IPS-15b (cell line): ENCODE measurements around the gene MGAT4A.

Experiments used
- H3K27me3 ChIP-seq: one replicate; pipeline ENCODE4 v1.6.1; 2013; ENCODE audit warnings: low read length; ENCODE audit not compliant: control insufficient read depth, insufficient read depth
- H3K36me3 ChIP-seq: one replicate; pipeline ENCODE4 v1.6.1; 2013; ENCODE audit warnings: low read length; ENCODE audit not compliant: control insufficient read depth, insufficient read depth
- H3K4me1 ChIP-seq: one replicate; pipeline ENCODE4 v1.6.1; 2013; ENCODE audit warnings: mild to moderate bottlenecking, low read length; ENCODE audit not compliant: control insufficient read depth, insufficient read depth
- H3K4me3 ChIP-seq: one replicate; pipeline ENCODE4 v1.5.1; 2013; ENCODE audit warnings: low read depth, low read length
- H3K9ac ChIP-seq: one replicate; pipeline ENCODE4 v1.6.1; 2013; ENCODE audit warnings: low read depth, mild to moderate bottlenecking, low read length
- H3K9me3 ChIP-seq: one replicate; pipeline ENCODE4 v1.6.1; 2013; ENCODE audit warnings: mild to moderate bottlenecking, low read length; ENCODE audit not compliant: control insufficient read depth, insufficient read depth

The MGAT4A gene

DNA sequence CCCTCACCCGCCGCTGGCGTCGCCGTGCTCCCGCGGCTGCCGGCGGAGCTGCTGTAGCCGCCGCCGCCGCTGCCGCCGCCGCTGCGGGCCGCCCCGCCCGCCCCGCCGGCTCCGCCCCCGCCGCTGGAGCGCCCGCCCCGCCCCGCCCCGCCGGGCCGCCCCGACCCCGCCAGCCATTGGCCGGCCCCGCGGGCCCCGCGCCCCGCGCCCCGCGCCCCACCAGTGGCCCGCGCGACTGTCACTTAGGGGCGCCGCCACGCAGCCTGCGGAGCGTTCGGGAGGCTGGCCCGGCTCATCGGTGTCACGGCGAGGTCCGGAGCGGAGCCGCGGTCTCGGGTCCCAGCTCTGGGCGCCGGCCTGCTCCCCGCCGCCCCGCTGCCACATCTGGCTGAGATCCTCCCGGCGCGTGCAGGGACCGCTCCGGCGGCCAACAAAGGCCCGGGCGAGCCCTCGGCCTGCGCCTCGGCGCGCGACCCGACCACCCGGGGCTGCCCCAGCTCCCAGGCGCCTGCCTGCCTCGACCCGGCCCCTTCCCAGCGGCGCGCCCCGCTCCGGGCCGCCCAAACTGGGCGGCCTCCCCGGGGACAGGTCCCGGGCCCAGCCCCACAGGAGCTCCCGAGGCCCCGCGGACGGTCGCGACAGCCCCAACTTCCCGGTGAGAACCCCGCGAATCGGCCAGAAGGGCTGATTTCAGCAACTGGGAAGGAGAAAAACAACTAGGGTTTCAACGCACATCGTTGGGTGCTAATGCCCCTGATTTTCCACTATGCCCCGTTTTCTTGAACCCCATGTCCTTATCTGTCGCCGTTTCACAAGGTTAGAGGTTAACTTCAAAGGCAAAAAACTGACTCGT lies at the start of gene MGAT4A:
MGAT4A (minus strand) TSS at position 92 of the 853 bp plus-strand sequence. CDS start 4,800 bp downstream, outside the sequence.
- Histone ChIP-seq H3K9me3 (no peaks in the 10 kb centered on the region), H3K4me3 (peak within 1 kb of the TSS; percentile 78), H3K27me3 (peaks cover 30% of the 10 kb centered on the region), H3K4me1 (peaks cover 3% of the 10 kb centered on the region), H3K36me3 (no peaks in the 10 kb centered on the region), H3K9ac (peak within 1 kb of the TSS; percentile 47)

DNA sequence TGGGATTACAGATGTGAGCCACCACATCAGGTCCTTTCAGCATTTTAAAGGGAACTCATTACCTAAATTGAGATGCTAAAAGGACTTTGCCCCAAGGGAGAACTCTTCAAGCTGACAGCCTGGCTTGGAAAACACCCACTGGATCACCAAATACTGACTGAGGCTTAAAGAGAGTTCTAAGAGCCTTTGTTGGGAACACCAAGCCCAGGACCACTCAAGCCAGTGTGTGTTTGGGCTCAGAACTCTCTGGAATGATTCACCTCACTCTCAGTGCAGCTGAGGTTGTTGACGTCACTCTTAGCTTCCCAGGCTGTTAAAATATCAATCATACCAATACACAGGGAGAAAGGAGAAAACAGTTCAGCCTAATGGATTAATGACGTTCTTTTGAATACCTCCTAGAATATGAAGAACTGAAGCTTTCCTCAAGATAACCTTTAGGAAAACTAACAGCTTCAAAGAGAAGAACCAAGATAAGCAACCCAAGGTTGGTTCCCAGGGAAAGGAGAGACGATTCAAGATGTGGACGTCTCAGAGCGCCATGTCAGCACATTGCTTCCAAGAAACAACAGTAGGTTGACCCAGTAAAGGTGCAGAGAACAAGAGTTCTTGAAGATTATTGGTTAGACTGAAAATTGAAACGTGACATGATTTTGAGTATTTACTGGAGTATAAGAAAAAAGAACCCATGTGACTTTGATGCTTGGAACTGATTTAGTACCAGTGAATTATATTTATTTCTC lies 48.0 kb upstream of the MGAT4A start:
- no peaks in the 10 kb centered on the region for H3K4me1 ChIP-seq
- H3K27me3 ChIP-seq, result no peaks in the 10 kb centered on the region
- H3K36me3 ChIP-seq, result no peaks in the 10 kb centered on the region
- H3K9ac ChIP-seq, result no peak overlapping the region
- no peak overlapping the region for H3K4me3 ChIP-seq
- peaks cover 8% of the 10 kb centered on the region for H3K9me3 ChIP-seq

DNA sequence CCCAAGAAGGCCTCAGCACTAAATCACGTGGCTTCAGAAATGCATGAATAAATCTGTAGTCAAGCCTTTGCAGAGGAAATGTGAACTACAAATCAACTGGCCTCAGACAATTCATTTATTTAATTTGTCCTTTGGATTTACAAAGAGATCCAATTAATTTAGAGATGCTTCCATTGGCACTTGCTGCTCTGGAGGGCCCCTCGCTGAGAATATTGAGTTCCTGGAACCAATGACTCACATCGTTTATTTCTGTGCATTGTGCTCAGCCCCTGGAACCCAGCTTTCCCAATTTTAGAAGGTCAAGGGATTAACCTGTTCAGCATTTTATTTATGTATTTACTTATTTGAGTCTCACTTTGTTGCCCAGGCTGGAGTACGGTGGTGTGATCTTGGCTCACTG lies 47.2 kb upstream of the MGAT4A start:
- Histone ChIP-seq H3K4me1 (no peaks in the 10 kb centered on the region), H3K36me3 (no peaks in the 10 kb centered on the region), H3K9me3 (peaks cover 8% of the 10 kb centered on the region), H3K9ac (no peak overlapping the region), H3K4me3 (no peak overlapping the region), H3K27me3 (no peaks in the 10 kb centered on the region)

DNA sequence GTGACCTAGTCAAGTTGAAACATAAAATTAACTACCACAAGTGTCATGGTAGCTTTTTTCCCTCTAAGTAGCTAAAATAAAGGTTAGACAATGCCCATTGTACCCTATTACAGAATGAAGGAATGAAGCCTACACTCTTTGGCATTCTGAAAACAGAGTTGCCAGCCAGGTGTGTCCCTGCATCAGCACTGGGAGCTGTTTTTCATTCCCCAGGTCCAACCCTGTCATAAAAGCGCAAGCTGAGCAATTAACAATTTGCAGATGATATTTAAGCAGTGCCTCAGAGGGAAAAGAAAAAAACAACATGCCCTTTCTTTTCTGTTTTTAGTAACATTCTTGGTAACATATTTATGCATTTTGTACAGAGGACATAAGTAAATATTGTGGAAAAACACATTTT lies 46.8 kb upstream of the MGAT4A start:
- no peaks in the 10 kb centered on the region for H3K36me3 ChIP-seq
- no peak overlapping the region for H3K9ac ChIP-seq
- no peaks in the 10 kb centered on the region for H3K4me1 ChIP-seq
- no peaks in the 10 kb centered on the region for H3K27me3 ChIP-seq
- peaks cover 8% of the 10 kb centered on the region for H3K9me3 ChIP-seq
- H3K4me3 ChIP-seq, result no peak overlapping the region

DNA sequence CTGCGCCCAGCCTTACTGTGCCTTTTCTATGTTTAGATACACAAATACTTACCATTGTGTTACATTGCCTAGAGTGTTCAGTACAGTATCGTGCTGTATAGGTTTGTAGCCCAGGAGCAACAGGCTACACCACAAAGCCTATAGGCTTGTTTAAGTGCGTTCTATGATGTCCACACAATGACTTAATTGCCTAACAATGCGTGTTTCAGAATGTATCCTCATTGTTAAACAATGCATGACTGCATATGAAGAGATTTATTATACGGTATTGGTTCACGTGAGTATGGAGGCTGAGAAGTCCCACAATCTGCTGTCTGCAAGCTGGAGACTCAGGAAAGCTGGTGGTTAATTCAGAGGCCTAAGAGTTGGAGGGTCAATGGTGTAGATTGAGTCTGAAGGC lies 46.1 kb upstream of the MGAT4A start:
- Histone ChIP-seq H3K27me3 (no peaks in the 10 kb centered on the region), H3K36me3 (no peaks in the 10 kb centered on the region)

DNA sequence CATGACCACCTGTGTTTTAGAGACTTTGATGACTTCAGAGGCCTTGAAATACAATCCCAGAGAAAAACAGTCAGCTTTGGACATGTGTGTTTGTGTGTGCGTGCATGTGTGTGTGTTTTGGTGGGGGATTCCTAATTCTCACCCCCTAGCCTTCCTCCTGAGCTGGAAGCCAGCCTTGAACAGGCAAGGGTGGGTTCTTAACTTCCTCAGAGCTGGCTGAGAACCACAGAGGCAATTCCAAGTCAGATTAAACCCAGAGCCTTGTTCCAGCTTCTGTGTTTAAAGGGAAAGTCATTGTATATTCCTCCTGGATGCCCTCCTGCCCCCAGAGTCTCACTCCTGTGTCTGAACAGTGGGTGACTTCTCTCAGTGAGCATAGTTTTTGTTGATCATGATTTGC lies 45.2 kb upstream of the MGAT4A start:
- H3K27me3 ChIP-seq, result no peaks in the 10 kb centered on the region
- no peak overlapping the region for H3K9ac ChIP-seq
- no peaks in the 10 kb centered on the region for H3K4me1 ChIP-seq
- no peaks in the 10 kb centered on the region for H3K36me3 ChIP-seq
- no peaks in the 10 kb centered on the region for H3K9me3 ChIP-seq
- no peak overlapping the region for H3K4me3 ChIP-seq

More for the DNA sequence above, 46.1 kb upstream of the MGAT4A start:
- no peaks in the 10 kb centered on the region for H3K4me1 ChIP-seq
- H3K9me3 ChIP-seq, result peaks cover 5% of the 10 kb centered on the region
- H3K9ac ChIP-seq, result no peak overlapping the region
- H3K4me3 ChIP-seq, result no peak overlapping the region

DNA sequence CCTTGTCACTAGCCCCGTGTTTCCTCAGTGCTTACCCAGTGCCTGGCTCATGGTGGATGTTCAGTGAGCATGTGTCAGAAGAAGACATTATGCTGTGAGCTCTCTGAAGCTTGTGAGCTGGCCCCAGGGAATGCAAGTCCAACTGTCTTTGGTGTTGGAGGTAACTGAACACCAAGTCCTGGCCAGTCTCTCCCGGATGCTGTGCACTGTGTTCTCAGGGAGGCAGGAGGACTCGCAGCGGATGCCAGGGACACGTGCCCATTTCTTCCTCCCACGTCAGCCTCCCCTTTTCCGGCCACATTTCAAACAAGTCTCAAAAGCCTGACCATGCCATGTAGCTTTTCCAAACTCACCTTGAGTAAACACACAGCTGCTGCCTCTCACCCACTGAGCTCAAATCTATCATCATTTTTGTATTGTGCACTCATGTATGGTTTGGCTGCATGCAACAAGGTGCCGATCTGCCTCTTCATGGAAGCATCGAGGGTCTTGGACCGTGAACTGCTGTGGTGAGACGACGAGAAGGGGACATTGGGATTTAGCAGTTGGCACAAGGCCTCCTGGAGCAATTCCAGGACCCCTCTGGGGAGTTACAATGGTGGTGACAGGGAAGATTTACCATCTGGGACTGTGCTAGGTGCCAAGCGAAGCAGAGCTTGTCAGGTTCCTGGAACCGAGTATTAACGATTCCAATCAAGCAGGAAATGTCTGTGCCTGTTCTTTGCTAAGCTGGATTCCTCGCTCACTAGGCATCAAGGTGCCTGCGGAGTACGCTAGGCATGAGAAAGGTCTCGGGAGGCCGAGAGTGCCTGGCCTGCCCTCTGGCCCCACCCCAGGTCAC lies 44.4 kb upstream of the MGAT4A start:
- no peak overlapping the region for H3K4me3 ChIP-seq
- H3K4me1 ChIP-seq, result no peaks in the 10 kb centered on the region
- no peak overlapping the region for H3K9ac ChIP-seq
- H3K36me3 ChIP-seq, result no peaks in the 10 kb centered on the region
- no peaks in the 10 kb centered on the region for H3K27me3 ChIP-seq
- no peaks in the 10 kb centered on the region for H3K9me3 ChIP-seq

DNA sequence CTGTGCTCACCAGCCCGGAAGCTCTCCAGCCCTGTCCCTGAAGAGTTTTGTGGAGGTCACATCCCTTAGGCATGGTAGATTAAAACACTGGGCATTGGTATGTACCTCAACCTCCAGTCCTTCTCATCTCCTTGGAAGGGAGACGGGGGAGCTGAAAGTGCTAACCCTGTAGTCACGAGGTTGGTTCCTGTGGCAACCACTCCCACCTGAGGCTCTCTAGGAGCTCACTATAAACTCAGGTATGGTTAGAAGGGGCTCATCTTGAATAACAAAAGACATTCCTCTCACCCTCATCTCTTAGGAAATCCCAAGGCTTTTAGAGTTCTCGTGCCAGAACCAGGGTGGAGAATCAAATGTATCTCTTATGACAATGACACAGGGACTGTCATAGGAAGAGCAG lies 43.0 kb upstream of the MGAT4A start:
- H3K27me3 ChIP-seq, result no peaks in the 10 kb centered on the region
- H3K9ac ChIP-seq, result no peak overlapping the region
- H3K4me3 ChIP-seq, result no peak overlapping the region
- no peaks in the 10 kb centered on the region for H3K9me3 ChIP-seq
- H3K4me1 ChIP-seq, result no peaks in the 10 kb centered on the region
- H3K36me3 ChIP-seq, result no peaks in the 10 kb centered on the region

DNA sequence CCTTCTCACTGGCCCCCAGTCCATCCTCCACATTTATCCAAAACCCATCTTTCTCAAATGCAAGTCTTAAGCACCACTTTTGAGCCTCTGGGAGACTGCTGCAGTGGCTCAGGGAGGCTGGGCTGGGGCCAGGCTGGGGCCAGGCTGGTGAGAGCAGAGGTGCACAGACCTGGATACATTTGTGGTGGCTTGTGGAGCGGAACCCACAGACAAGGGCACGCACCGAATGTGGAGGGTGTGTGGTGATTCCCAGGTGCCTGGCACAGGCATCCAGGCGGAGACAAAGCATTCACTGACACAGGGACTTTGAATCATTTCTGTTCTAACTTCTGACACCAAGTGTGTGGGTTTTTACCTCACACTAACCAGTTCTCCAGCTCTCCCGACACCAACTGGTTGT lies 42.2 kb upstream of the MGAT4A start:
- H3K9me3 ChIP-seq, result no peaks in the 10 kb centered on the region
- no peak overlapping the region for H3K4me3 ChIP-seq
- no peaks in the 10 kb centered on the region for H3K27me3 ChIP-seq
- no peaks in the 10 kb centered on the region for H3K4me1 ChIP-seq
- H3K9ac ChIP-seq, result no peak overlapping the region
- no peaks in the 10 kb centered on the region for H3K36me3 ChIP-seq

DNA sequence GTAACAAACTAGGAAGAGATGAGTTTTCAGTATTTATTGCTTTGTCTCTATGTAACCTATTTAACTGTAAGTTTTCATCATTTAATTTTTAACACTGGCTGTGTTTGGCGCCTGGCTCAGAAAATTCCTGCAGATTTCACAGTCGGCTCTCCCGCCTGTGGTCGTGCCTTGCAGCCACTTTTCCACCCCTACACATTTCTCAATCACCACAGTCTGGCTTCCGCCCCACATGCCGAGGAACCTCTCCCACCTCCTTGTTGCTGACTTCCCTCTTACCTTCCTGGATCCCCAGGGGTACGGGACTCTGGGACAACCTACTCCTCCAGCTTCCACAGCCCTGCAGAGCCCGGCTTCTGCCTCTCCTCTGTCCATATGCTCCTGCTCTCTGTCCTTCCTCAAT lies 41.6 kb upstream of the MGAT4A start:
- H3K4me3 ChIP-seq, result no peak overlapping the region
- H3K9ac ChIP-seq, result no peak overlapping the region
- H3K36me3 ChIP-seq, result no peaks in the 10 kb centered on the region
- no peaks in the 10 kb centered on the region for H3K4me1 ChIP-seq
- no peaks in the 10 kb centered on the region for H3K9me3 ChIP-seq
- no peaks in the 10 kb centered on the region for H3K27me3 ChIP-seq

DNA sequence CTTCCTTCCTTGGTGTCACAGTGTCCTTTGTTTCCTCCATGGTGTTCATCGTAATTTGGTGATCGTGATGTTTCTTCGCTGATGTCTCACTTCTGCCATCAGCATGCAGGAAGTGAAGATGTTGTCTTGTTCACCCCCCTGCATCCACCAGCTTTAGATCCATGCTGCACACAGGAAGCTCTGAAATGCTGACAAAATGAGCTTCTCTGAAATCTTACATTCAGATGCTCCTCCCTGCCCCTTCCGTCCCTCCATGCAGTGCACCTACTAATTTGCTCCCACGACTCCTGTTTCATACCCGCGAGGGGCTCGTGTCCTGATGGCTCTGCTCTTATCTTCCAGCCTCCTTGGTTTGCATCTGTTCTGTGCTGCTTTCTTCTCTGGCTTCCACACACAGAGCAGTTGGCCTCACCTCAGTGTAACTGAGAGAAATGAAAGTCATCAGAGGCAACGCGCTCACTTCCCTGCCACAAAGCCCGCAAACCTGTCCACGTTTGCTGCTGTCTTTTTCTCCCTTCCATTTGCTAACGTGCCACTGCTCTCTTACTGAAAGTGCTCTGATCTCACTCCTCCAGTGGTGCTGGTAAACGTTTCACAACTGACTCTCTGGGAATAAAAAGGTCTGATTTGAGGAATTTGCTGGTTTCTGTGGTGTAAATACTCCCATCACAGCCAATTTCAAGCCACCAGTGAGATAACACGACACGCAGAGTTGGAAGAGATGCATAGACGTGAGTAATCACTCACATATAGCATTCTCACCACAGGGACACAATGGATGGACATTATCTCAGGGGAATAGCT lies 41.0 kb upstream of the MGAT4A start:
- H3K4me1 ChIP-seq, result no peaks in the 10 kb centered on the region
- H3K27me3 ChIP-seq, result no peaks in the 10 kb centered on the region
- H3K4me3 ChIP-seq, result no peak overlapping the region
- H3K9ac ChIP-seq, result no peak overlapping the region
- no peaks in the 10 kb centered on the region for H3K36me3 ChIP-seq
- no peaks in the 10 kb centered on the region for H3K9me3 ChIP-seq
